Astrocyte of the spinal cord (primary cell): ENCODE results near the gene PTMS.

Source experiments
- DNase-seq: peaks from one replicate; pipeline ENCODE4 v3.0.0; 2011; ENCODE audit warnings: low read depth, low spot score
- H3K4me3 ChIP-seq: 2 replicates; pipeline ENCODE4 v1.5.1; 2011; ENCODE audit warnings: low read depth, mild to moderate bottlenecking, low read length, moderate library complexity
- CTCF ChIP-seq: IDR thresholded peaks from 2 replicates; pipeline ENCODE4 v1.5.1; 2012; ENCODE audit warnings: low read depth, mild to moderate bottlenecking, low read length, inconsistent platforms
- in situ Hi-C: cut with HindIII; loops from 2 replicates; pipeline ENCODE4 v1.10.0; 2017; ENCODE audit warnings: low sequenced_read_pairs

Gene PTMS

GRCh38 chr12:6783828-6784227 is 17.7 kb downstream of the PTMS start:
- no peak overlapping the region for H3K4me3 ChIP-seq
- DNase-seq, result no peak
- in situ Hi-C loops, result no loop called here
- no peak for TF ChIP-seq CTCF

- TF ChIP-seq CTCF, result no peak
- in situ Hi-C loops, result no loop called here
- DNase-seq, result no peak
- H3K4me3 ChIP-seq, result no peak overlapping the region
Observed at GRCh38 chr12:6784296-6784695, 18.1 kb downstream of the PTMS start.

DNA sequence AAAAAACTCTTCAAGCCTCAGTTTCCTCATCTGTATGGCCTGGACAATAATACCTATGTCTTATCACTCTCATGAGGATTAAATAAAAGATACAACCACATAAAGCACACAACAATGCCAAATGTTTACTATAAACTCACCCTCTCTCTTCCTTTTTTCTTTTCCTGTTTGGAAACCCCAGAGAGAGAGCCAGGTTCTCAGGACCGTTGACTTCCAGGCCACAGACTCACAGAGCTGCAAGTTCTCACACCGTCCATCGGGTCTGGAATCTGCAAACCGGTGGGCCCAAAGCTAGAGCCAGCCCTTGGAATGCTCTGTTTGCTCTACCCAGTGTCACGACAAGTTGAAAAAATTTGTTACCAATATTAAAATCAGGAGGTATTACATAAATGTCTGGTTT is 18.6 kb downstream of the PTMS start:
- H3K4me3 ChIP-seq, result no peak overlapping the region
- no peak for DNase-seq
- in situ Hi-C loops, result no loop called here
- TF ChIP-seq CTCF, result no peak

DNA sequence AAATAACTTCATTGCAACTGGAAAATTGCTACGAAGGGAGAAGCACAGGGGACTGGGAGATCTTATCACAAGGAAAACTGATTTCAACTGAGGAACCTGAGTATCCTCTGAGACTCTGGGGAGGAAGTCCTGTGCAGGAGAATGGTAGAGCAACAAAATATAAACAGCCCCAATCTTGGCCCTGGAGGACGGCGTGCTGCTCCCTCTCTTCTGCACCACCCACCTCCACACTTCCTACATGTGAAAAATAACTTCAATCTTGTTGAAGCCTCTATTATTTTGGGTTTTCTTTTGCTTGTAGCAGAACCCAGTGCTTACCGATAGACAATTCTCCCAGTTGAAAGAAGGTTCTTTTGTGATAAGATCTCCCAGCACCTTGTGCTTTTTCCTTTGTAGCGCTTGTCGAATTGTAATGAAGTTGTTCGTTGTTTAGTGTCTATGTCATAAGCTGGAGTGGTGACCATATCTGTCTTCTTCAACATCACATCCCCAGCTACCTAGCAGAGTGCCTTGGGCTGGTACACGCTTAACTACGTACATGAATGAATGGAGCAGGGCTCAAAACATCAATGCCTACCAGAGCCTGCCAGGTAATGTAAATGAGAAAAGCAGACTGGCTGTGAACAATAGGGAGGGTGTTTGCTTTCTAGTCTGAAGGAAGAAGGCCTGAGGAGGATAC is 20.4 kb downstream of the PTMS start:
- TF ChIP-seq CTCF, result no peak
- in situ Hi-C loops, result no loop called here
- DNase-seq, result no peak
- no peak overlapping the region for H3K4me3 ChIP-seq

GRCh38 chr12:6787309-6787708 is 21.1 kb downstream of the PTMS start:
- in situ Hi-C loops, result no loop called here
- TF ChIP-seq CTCF, result no peak
- DNase-seq, result no peak
- no peak overlapping the region for H3K4me3 ChIP-seq

GRCh38 chr12:6788972-6789924 is 23.1 kb downstream of the PTMS start, which contains the start of gene CD4:
TSS of gene CD4 (plus strand) at chr12:6789528. CDS start at chr12:6800139, 10,611 bp downstream.
- TF ChIP-seq CTCF, result no peak
- in situ Hi-C loops, result no loop called here
- H3K4me3 ChIP-seq, result no peak within 1 kb of the TSS
- no peak for DNase-seq
